GDM1 (cell line): ENCODE results near the gene PABPN1L.

Experiments used
- DNase-seq: peaks from one replicate; lab custom pipeline; 2025; lab: John Stamatoyannopoulos, UW

Gene PABPN1L, protein sequence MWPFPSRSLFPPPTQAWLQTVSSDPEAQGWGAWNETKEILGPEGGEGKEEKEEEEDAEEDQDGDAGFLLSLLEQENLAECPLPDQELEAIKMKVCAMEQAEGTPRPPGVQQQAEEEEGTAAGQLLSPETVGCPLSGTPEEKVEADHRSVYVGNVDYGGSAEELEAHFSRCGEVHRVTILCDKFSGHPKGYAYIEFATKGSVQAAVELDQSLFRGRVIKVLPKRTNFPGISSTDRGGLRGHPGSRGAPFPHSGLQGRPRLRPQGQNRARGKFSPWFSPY

DNA sequence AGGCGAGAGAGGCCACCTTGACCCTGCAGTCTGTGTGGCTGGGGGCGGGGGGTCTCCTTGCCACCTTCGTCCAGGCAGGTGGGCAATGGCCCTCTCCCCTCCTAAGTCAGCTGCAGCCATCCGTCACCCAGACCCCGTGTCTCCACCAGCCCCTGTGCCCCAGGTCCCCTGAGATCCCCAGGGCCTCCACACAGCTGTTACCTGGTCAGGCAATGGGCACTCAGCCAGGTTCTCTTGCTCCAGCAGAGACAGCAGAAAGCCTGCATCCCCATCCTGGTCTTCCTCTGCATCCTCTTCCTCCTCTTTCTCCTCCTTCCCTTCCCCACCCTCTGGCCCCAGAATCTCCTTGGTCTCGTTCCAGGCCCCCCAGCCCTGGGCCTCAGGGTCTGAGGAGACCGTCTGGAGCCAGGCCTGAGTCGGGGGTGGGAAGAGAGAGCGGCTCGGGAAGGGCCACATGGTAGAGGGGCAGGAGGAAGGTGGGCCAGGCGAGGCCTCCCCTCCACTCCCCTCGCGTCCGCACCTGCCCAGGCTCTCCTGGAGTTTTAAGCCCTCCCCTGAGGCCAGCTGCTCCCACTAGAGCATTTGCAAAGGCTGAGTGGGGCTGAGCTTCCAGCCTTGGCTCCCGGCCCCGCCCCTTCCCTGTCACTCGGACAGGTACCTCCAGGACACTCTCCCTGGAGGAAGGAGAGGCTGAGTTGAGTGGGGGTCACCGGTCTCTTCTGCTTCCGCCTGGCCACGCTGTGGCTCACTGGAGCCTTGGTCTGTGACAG, at the start of gene PABPN1L:
TSS of gene PABPN1L (minus strand) at position 510 of the 770 bp plus-strand sequence. CDS start at position 456, 54 bp downstream.
- DNase-seq, result no peak

DNA sequence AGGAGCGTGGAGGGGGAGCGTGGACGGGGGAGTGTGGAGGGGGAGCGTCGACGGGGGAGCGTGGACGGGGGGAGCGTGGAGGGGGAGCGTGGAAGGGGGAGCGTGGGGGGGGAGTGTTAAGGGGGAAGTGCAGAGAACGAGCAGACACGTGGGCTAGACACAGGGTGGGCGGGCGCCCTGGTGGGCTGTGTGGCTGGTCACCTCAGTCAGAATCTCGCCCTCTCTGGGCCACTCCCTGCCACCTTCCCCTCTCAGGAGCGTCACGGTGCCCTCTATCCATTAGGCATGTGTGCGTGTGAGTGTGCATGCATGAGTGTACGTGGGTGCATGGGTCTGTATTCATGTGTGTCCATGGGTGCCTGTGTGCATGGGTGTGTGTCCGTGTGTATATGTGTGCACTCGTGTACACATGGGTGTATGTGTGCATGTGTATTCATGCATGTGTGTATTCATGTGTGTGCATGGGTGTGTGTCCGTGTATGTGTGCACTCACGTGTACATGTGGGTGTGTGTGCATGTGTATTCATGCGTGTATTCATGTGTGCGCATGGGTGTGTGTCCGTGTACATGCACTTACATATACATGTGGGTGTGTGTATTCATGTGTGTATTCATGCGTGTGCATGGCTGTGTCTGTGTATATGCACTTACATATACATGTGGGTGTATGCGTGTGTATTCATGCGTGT, 49.3 kb upstream of the PABPN1L start:
- no peak for DNase-seq

DNA sequence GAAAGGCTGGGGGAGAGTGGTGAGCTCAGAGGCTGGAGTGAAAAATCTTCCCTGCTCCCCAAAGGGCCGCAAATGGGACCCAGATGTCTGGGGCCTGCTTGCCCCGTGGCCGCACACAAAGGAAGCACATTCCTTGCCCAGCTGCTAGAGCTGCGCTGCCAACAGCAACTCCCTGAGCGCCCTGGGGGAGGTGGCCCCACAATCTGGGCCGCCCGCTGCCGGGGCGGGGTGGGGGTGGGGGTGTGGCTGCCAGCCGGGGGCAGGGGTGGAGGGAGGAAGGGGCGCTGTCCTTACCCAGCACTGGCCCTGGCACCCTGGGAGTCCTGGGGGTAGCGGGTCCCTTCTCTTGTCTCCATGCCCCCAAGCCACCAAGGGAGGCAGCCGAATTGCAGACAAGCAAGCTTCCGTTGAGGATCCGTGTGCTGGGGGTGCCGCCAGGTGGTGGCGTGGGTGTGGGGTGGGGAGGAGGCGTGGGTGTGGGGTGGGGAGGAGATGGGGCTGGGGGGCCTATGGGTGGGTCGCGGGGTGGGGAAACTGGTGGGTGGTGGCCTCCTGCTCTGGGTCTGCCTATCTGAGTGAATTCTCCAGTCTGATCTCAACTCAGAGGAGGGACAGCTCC, 48.4 kb upstream of the PABPN1L start:
- no peak for DNase-seq

DNA sequence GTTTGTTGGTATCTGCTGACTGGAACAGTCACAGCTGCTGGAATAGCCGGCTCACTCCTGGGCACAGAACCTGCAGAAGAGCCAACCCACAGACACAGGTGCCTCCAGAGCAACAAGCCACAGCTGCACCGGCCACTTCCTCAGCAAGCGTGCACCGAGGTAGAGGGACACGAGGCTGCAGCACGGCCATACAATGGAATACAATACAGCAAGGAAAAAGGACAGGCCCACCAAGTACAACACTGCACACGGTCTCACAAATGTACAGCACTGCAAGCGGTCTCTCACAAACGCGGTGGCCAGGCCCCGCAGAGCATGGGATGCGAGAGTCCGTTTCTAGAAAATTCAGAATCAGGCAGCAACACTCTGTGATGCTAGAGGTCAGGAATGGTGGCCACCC, 47.4 kb upstream of the PABPN1L start:
- no peak for DNase-seq

DNA sequence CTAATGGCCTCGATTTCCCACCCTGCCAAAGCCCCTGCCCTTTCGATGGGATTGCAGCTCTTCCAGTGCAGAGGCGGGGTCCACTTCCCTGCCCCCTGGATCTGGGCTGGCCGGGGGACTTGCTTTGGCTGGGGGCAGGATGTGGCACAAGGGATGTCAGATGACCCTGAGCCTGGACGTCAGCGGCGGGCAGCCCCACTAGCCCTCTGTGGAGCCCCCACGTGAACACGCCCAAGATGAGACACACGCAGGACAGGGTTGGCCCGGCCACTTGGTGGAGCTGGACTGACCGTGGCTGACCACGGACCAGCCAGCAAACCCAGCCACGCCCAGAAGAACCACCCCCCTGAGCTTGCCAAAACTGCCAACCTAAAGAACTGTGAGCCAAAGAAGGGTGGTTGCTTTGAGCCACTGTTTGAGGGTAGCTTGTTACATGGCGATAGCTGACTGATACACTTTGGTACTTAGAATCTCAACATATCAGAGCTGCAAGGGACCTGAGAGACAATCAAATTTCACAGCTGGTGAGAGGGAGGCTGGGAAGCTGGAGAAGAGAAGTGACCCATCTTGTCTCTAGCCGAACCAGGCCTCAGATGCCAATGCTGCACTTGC, 46.6 kb upstream of the PABPN1L start:
- no peak for DNase-seq

DNA sequence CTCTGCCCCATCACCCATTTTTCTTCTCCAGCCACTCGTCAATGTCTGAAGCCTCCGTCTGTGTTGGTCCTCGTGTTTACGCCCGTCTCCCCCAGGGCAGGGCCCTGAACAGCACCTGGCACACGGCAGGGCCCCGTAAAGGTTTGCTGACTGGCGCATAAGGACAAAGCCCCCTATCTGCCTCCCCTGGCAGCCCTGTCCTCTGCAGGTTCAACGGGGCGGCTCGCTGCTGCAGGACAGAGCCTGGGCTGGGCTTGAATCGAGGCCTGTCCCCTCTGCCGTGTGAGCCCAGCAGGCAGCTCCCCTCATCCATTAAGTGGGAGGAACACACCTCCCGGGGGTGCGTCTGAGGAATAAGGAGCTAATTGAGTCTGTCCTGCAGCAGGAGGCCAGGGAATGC, 46.1 kb upstream of the PABPN1L start:
- no peak for DNase-seq

DNA sequence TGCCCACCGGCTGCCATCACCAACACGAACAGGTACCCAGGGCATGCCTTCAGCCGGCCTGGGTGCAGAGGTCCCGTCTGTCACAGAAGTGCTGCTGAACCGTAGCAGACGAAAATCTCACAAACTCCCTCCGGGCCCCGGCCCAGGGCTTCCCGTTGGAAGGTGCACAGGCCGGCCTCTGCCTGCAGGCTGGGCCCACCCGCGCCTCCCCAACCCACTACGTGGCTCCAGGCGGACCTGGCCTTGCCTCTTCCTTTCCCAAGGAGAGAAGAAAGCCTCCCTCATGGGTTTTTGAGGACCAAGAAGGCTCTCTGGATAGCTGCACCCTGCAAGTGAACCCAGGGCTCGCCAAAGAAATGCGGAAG, 45.5 kb upstream of the PABPN1L start:
- no peak for DNase-seq

DNA sequence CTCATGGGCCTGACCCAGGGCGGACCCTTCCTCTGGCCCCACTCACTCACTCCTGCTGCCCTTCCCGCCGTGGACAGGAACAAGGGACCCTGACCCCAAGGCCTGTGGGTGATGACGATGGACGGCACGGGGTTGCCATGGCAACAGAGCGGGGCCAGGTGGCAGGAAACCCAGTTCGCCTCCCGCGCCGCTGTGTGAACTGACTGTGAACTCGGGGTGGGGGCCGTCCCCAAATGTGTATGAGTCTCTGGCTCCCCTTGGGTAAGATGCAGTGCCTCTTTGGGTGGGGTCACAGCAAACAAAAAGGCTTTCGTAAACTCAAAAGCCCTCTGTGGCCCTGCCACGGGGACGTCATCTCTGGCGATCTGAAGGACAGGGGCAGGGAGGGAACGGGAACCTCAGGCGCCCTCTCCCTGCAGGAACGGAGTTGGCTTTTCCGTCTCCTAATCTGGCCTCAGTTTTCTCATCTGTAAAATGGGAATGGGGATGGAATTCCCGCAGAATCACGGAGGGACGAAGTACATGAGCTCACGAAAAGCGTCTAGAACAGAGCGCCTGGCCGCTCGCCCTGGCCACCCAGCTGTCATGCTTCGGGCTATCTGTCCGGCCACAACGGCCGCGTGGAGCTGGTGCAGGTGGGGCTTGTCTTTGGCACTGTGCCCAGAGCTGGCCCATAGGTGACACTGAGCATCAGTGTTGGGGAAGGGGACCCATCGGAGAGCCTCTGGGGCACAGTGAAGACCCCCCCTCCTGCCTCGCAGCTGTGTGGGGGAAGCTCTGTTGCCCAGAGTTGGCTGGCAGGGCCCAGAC, 44.9 kb upstream of the PABPN1L start:
- DNase-seq, result no peak

DNA sequence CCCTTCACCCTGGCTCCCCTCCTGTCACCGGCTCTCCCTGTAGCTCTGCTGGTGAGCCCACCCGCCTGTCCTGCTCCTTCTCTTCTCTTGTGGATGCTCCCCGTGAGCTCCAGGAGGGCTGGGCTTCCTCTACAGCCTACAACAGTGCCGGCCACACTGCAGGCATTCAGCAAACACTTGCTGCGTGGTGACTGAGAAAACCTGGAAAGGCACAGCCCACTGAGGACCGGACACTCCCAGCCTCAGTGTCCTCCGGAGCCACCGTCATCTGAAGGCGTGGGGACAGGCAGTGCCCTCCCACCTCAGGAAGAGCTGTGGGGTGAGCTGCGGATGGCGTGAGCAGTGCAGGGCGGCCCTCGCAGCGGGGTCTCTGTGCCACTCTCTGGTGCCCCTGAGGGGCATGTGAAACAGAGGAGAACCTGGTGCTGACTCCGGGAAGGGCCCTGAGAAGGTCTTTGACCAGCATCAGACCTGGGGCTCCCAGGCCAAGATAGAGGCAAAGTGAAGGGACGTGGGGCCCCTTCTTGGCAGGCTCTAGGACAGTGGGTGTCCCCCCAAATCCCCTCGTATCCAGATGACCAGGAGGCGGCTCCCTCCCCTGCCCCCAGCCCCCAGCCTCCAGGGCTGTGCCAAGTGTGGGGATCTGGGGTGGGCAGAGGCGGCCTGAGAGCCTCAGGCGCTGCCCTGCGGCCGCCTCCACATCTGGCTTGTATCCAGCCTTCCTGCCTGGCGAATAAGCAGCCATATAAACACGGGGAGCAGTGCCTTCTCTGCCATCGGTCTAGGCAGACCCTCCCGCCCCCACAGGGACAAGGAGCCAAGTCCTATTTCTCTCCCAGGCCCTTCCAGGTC, 44.0 kb upstream of the PABPN1L start:
- no peak for DNase-seq

DNA sequence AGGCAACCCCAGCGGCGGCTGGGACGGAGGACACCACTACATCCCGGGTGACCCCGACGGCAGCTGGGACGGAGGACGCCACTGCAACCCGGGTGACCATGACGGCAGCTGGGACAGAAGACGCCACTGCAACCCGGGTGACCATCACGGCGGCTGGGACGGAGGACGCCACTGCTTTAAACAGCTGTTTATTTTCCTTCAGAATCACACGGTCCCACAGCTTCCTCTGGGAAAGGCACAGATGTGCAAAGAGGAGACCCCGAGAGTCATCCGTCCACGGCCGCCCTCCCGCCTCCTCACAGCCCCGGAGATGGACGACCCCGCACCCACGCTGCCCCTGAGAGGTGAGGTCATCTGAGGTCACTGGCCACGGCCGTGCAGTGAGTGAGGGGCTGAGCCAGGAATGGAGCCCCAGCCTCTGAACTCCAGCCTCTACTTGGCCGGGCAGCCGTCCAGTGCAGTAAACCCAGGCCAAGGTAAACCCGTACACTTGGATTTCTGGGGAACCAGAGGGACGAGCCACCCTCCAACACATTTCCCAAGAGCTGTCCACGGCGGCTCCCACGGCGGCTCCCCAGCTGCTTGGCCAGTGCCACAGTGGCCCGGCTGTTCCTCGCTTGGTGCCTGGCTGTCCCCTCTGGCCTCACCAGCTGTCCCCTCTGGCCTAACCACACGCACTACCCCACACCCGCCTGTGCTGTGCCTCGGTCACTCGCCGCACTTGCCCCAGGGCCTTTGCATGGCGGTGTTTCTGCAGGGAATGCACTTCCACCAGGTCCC, 43.2 kb upstream of the PABPN1L start:
- no peak for DNase-seq

DNA sequence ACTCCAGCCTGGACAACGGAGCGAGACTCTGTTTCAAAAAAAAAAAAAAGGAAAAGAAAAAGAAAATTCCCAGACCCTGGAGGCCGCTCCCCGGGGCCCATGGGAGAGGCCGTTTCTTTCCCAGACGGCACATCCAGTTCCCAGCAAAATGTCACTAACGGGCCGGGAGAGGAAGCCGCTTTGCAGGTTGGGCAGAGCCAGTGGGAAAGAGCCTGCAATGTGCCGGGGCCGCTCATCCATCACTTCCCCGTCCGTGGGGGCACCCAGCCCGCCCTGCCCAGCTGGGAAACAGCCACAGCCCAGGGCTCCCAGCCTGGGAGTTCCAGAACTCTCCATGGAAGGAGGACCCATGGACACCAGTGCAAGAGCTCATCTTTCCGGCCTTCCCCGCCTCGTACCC, 41.8 kb upstream of the PABPN1L start:
- DNase-seq, result no peak

DNA sequence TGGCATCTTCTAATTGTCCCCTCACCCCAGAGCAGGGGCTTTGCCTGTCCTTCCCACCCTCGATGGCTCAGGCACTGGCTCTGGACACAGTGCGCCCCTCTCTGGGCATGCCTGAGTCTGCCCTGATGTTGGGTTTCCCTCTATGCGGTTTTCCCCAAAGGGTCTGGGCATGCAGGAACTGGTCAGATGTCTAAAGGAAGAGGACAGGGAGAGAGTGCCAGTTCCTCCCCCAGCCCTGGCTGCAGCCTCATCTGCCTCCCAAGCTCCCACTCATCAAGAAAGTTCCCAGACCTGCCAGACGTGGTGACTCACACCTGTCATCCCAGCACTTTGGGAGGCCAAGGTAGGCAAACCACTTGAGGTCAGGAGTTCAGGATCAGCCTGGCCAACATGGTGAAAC, 41.3 kb upstream of the PABPN1L start:
- DNase-seq, result no peak

DNA sequence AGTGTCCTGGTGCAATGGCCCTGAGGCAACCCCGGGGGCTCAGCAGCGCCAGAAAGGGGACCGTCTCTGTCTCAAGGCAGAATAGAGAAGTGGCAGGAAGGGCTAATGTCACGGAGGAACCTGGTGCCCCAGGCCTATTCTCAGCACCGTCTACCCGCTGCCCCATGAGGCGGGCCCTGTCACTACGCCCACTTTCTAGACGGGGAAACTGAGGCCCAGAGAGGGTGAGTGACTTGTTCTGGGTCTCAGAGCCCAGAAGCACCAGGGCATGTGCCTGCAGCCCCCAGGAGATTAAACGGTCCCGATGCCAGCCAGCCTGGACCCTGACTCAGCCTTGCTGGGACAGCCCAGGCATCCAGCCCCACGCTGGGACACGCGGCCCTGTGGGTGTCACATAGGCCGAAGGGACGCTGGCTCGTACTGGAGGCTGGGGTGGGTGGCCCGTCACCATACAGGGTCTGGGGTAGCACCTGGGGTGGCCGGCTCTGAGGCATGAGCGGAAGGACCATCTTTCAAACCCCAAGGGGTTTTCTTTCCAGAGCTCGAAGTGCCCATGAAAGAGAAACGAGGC, 40.2 kb upstream of the PABPN1L start:
- no peak for DNase-seq

DNA sequence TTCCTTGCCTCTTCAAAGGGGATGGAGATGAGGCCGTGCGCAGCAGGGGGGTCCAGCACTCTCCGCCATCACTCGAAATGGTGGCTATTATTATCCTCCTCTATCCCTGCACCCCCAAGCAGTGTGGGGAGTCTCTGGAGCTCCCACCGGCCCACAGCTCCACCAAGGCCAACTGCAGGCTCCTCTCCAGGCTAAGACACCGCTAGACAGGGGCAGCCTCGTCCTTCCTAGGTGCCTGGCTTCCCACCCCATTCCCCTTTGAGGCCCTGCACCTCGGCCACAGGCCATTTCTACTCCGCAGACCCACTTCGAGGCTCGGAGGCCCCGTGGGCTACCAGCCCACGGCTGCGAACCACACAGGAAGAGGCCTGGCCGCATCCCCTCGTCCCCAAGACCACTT, 39.6 kb upstream of the PABPN1L start:
- DNase-seq, result no peak

DNA sequence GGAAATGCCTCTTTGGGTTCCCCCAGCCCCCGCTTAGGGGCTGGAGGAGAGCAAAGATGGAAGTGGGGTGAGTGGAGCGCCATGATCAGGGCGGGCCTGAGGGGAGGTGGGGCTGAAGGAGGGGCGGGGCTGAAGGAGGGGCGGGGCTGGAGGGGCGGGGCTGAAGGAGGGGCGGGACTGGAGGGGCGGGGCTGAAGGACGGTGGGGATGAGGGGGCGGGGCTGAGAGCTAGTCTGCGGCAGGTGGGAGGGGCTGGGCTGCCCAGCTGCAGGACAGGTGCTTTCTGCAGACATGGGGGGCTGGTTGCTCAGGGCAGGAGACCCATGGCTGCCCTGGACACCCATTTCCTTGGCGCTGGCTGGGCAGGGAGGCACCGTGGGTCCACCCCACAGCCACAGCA, 39.1 kb upstream of the PABPN1L start:
- no peak for DNase-seq

DNA sequence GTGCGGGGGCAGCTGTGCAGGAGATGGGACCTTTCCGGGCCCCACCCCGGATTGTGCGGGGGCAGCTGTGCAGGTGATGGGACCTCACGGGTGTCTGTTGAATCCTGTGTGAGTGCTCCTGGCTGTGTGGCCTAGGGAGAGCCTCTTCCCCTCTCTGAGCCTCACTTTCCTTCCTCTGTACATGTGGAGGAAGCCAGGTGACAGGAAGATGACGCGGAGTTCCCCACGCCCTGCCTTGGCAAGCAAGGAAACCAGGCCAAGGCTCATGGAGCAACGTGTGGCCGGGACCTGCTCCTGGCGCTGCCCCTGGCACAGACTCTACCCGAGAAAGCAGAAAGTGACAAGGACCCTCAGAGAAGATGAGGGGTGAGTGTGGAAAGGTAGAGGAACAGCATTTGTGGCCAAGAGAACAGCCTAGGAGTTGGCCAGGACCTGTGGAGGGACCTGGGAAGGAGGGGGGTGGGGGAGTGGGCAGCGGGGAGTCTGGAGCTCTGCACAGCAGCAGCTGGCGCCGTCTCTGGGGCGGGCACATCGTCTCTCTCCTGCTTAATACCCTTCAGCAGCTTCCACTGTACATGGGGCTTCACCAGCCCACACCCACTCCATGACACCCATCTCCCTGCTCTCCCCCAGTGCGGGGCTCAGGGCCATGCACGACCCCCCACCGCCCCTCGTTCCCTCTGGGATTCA, 38.4 kb upstream of the PABPN1L start:
- no peak for DNase-seq

DNA sequence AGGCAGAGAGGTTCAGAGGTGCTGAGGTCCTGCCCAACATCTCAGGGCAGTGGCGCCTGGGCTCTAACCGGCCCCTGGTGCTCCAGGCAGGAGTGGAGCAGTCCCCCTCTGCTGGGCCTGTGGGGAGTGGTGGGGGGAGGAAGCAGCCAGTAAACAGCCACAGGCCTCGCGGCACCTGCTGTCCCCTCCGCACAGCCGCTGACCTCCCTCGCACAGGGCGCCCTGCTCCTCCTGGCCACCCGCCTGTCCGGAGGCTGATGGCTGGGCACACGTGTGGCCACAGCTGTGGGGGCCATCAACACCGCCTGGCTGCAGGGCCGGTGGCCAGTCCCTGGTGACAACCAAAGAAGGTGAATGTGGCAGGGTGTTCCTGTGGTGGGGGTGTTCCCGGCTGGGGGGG, 36.8 kb upstream of the PABPN1L start:
- no peak for DNase-seq

DNA sequence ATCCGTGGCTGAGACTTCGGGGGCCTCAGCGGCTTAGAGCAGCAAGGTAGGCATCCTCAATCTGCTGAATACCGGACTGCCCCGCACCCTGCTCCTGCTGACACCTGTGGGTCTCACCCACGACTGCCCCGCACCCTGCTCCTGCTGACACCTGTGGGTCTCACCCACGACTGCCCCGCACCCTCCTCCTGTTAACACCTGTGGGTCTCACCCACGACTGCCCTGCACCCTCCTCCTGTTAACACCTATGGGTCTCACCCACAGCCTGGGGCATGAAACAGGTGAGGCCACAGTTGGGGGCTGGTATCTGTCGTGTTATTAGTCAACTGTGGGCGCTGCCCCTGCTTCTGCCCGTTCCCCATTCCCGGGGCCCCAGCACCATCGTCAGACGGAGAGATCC, 36.3 kb upstream of the PABPN1L start:
- no peak for DNase-seq
